Glomerular visceral epithelial cell (primary cell): ENCODE measurements around the gene GPC5.
"Not testable (repeated sequence)": the region's sequence is repeated elsewhere in the genome, so short reads cannot be mapped to it uniquely, and the experiment has no call there.

Experiments
- DNase-seq: peaks from one replicate; pipeline ENCODE4 v3.0.0-alpha.2; 2016; ENCODE audit errors: extremely low spot score

Gene GPC5

GRCh38 chr13:92260363-92260762 is 861.9 kb downstream of the GPC5 start:
- DNase-seq: no peak

GRCh38 chr13:92262100-92262788 is 863.8 kb downstream of the GPC5 start:
- no peak for DNase-seq

DNA sequence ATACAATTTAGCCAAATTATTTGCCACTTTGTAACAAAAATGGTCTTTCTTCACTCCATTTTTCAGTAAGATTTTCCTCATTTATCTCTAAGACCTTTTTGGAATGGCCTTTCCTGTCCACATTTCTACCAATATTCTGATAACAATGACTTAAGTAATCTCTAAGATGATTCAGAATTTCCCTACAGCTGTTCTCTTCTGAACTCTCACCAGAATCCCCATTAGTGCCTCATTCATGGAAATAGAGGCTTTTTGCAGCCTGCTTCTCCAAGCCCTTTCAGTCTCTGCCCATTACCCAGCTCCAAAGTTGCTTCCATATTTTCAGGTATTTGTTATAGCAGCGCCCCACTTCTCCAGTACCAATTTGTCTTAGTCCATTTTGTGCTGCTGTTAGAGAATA is 867.0 kb downstream of the GPC5 start:
- DNase-seq: no peak

DNA sequence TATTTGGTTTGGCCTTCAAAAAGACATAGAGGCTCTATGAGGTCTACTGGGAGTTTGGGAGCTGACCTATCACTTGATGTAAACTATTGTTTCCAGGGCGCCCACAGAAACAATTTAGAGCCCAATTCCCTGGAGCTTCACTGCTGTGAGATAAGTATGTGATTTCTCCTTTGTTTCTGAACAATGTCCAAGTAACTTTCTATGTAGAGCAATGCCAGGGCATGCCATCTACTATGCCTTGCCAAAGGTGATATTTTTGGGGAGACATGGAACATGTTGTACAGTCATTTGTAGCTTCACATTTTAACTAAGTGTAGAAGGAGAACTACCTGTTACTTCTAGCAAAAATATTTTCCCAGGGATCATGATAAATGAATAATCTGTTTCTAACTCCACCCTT is 872.6 kb downstream of the GPC5 start:
- no peak for DNase-seq

DNA sequence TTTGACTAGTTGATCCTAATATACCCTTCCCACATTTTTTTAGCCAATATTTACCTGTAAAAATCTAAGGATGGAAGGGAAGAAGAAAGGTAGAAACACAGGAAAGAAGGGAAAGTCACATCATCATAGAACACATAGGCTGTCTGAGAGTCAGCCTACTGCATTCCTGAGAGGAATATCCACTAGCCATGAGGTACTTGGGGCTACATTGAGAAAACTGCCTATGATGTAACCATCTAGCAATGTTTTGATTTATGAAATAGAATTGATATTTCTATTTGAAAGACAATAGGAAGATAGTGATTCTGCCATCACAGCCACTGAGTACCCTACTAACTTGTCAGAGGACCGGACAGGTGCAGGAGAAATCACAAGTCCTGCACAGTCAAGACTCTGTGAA is 873.8 kb downstream of the GPC5 start:
- no peak for DNase-seq

GRCh38 chr13:92280986-92281385 is 882.6 kb downstream of the GPC5 start:
- DNase-seq: not testable (repeated sequence)

DNA sequence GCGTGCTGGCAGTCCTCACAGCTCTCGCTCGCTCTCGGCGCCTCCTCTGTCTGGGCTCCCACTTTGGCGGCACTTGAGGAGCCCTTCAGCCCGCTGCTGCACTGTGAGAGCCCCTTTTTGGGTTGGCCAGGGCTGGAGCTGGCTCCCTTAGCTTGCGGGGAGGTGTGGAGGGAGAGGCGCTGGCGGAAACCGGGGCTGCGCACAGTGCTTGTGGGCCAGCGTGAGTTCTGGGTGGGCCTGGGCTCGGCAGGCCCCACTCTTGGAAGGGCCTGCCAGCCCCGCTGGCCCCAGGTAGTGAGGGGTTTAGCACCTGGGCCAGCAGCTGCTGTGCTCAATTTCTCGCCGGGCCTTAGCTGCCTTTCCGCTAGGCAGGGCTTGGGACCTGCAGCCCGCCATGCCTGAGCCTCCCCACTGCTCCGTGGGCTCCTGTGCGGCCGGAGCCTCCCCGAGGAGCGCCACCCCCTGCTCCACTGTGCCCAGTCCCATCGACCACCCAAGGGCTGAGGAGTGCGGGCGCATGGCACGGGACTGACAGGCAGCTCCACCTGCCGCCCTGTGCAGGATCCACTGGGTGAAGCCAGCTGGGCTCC is 892.4 kb downstream of the GPC5 start:
- DNase-seq: not testable (repeated sequence)

GRCh38 chr13:92294533-92294932 is 896.1 kb downstream of the GPC5 start:
- not testable (repeated sequence) for DNase-seq

- not testable (repeated sequence) for DNase-seq
These were observed 897.8 kb downstream of the GPC5 start for GRCh38 chr13:92296154-92296671.

DNA sequence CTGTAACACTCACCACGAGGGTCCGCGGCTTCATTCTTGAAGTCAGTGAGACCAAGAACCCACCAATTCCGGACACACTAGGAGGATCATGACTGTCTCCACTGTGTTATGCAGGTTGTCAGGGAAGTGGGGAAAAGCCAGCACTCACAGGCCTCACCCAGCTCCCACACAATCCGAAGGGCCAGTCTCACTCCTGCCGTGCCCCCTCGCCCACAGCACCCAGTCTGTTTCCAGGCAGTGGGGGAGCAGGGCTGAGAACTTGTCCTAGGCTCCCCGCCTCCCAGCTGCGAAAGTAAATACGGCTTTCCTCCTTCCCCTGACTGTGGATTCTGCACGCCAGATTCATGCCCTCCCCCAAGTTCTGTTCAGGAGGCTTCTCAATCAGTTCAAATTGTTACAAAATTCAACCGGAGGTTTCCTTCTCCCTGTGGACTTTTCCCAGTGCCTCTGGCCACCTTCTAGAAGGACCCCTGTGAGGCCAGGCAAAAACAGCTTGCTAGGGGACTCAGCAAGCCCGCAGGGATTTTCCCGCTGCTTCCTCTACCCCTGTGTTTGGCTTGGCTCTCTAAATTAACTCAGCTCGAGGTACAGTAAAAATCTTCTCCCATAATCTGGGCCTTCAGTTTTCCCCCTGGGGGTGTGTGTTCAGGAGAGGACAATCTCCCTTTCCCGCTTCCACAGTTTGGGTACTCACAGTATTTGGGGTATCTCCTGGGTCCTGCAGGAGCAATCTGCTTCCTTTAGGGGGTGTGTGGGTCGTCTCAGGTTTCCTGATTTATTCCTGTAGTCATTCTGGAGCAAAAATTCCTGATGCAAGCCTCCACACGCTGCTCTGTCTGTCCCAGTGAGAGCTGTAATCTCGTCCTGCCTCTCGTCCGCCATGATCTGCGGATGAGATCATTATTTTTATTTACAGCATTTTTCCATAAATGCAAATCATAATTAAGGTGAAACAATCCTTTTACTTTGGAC is 899.8 kb downstream of the GPC5 start:
- DNase-seq: no peak

DNA sequence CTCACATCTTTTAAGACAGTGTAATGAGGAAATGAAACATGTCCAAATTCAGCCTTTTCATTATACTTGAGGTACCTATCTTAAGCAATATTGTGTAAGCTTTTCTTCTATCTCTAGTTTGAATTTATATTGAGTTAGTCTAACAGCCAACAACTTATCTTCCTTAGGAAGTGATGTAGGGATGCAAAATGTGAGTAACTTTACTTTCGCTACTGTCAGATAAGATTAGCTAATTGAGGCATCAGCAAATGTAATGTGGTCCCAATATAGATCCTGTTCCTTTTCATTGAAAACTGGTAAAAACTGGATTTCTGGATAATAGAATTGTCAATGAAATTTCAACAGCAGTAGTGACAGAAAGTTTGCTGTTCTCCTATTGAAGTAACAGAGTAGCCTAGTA is 902.2 kb downstream of the GPC5 start:
- no peak for DNase-seq

DNA sequence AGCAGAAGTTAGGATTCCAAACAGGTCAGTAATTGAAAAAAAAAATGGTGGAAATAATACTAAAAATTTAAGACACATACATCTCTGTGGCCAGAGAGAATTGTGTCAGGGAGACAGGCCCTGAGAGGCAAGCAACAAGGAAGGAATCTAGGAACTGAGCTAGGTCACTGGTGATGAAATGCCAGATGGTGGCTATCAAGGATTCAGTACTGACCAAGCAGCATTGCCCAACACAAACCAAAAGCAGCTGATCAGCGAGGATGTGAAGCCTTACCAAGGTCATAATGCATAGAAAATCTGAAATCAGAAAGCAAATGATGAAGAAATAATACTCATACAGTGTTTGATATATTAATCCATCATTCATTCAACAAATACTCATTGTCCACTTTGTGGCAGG is 905.0 kb downstream of the GPC5 start:
- DNase-seq: no peak

GRCh38 chr13:92307752-92308151 is 909.3 kb downstream of the GPC5 start:
- DNase-seq: no peak

DNA sequence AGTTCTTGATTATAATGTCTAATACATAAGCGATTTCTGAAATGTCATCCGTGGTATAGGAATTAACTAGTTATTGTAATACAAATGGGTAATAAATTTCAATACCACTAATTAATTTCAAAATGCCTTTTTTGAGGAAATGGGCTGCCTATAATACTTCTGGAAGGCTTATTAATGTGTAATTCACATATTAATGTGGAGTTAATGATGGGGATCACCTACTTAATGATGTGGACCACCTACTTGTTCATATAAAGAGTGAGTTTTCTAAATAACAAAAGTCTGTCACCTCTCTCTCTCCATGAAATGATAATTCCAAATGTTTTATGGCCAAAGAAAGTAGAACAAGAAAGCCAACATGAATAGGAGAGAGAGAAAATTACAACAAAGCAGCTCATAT is 914.4 kb downstream of the GPC5 start:
- no peak for DNase-seq

DNA sequence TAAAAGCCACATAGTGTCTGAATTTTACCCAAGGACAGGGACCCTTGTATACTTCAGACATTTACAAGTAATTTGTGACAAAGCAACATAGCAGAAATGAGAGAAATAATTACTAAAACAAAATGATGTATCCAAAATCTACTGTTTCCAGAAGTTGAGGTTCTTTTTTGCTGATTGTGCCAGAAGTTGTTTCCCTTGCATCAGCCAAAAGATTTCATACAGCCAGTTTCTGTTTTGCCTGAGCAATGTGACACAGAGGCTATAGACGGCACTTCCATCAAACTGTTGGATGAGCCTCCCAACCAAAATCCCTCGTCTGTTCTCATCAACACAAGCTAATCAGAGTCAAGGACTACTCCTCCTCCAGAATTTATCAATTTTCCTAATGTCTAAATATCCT is 915.0 kb downstream of the GPC5 start:
- DNase-seq: no peak

DNA sequence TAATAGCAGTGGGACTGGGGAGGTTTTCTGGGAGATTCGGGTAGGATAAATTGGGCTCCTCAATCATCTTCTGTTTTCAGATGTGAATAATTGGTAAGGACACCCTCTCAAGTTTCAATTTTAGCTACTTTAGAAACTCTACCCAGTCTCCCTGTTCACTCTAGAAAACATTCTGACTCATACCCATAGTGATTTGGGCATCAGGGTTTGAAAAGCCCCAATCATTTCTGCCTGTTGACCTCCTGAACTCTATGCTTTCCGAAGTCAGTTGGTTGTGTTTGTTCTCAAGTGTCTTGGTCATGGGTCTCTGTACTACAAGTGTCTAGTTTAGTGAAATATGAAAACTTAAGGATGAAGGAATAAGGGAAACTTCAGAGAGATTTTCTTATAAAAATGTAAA is 916.8 kb downstream of the GPC5 start:
- DNase-seq: no peak

DNA sequence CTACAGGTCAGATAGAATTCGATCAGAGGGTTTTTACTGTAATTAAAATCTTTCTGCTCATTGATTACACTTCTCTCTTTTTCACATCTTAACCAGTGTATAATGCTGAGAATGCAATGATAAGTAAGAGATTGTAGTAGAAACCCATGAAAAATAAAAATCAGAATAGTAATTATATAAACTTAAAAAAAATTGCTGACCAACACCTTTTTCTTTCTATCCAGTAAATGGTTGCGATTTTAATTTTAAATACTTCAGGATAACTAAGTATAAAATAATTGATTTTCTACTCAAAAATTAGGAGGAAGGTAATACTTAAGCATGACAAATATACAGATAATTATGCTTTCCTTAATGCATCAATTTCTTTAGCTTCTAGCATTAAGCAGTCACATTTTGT is 917.6 kb downstream of the GPC5 start:
- no peak for DNase-seq

DNA sequence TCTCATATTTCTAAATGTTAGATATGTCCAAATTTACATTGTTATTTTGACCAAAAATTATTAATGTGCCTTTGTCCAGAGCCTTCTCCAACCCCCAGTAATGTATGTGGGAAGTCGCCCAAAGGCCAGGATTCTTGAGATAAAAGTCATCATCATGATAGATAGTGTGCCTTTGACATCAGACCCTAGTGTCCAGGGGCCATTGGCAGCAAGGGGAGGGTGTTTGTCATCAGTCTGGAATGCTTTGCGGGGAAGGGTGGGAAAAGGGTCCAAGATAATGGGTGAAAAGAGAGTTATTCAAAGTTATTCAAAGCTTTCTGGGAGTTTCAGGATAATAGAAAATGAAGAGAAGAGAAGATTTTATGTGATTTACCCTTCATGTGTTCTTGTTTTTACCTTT is 918.6 kb downstream of the GPC5 start:
- peak; percentile 37 for DNase-seq

DNA sequence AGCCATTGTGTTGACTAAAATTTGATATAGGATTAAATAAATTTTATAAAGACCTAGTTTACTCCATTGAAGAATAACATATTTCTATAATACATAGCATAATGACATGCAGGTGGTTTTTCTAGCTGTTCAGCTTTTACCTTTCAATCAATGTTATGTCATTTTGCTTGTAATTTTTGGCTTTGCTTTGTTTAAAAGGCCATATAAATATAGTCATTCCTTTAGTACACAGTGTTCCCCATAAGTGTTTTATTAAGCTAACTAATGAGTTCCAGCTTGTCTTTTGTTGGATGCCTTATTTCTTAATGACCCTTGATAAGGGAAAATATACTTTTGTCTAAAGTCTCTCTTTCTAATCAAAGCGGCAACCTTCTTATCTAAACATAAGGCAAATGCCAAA is 921.9 kb downstream of the GPC5 start:
- DNase-seq: no peak

DNA sequence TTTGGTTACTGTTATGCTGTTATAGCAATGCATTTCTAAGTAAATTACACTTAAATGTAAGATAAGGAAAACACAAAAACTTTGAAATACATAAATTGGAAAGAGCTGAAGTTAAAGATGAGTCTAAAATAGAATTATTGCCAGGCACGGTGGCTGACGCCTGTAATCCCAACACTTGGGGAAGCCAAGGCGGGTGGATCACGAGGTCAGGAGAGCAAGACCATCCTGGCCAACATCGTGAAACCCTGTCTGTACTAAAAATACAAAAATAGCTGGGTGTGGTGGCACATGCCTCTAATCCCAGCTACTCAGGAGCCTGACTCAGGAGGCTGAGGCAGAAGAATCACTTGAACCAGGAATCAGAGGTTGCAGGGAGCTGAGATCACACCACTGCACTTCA is 922.8 kb downstream of the GPC5 start:
- no peak for DNase-seq

DNA sequence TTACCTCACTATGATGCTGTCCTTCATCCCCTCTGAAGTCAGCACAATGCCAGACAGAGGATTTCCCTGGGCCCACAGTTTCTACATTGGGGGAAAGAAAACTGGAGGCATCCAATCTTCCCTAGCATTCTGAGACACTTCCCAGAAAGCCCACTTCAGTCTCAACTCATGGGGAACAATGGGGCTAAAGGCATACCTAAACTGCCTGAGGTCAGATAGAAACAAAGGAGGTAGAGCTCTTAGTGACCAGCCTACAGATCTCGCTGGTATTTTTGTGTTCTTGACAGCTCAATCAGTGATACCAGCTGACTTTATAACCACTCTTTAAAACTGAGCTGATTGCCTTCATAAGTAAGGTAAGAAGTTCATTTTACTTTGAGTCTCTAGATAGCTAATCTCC is 947.2 kb downstream of the GPC5 start:
- no peak for DNase-seq

- no peak for DNase-seq
These were observed 947.6 kb downstream of the GPC5 start for GRCh38 chr13:92346046-92346445.
